Measurements from ENCODE around the gene JAKMIP1.

DNA sequence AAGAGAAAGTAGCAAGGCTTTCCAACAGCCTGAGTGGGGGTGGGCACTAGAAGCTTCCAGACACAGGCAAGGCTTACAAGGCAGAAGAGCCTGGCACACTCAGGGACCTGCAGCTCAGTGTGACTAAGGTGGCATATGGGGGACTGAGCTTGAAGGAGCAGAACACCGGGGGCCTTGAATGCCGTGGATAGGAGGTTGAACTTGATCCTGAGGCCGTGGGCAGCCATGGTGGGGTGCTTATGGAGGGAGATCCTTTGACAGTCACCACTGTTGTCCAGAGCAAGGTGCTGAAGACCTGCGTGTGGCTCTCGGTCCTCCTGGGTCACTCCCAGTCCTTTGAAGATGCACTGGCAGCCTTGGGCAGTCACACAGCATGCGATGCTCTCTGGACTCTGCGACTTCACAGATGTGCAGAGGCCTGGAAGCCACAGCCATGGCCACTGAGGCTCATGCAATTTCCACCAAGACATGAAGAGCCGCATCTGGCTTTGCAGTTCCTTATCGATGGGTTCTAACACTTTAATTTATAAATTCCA is 200.5 kb downstream of the JAKMIP1 start:
- no peak for TF ChIP-seq POLR2AphosphoS5 (IDR thresholded peaks at IDR 0.05)
- TF ChIP-seq, protein P1, sequence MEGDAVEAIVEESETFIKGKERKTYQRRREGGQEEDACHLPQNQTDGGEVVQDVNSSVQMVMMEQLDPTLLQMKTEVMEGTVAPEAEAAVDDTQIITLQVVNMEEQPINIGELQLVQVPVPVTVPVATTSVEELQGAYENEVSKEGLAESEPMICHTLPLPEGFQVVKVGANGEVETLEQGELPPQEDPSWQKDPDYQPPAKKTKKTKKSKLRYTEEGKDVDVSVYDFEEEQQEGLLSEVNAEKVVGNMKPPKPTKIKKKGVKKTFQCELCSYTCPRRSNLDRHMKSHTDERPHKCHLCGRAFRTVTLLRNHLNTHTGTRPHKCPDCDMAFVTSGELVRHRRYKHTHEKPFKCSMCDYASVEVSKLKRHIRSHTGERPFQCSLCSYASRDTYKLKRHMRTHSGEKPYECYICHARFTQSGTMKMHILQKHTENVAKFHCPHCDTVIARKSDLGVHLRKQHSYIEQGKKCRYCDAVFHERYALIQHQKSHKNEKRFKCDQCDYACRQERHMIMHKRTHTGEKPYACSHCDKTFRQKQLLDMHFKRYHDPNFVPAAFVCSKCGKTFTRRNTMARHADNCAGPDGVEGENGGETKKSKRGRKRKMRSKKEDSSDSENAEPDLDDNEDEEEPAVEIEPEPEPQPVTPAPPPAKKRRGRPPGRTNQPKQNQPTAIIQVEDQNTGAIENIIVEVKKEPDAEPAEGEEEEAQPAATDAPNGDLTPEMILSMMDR (IDR thresholded peaks at IDR 0.05): no peak
- no peak for TF ChIP-seq POLR2A (IDR thresholded peaks at IDR 0.05)
- TF ChIP-seq EP300 (IDR thresholded peaks at IDR 0.05): no peak

Data from upper lobe of left lung (tissue), 4 donors.